GM19395 (cell line): Measurements from ENCODE around the gene OFD1.

Experiments used
- ATAC-seq: cut with Tn5 transposase; IDR thresholded peaks from one replicate; pipeline ENCODE4 v1.9.1; 2021; ENCODE audit warnings: mild to moderate bottlenecking, moderate library complexity; ENCODE audit not compliant: unreplicated experiment

OFD1 gene

GRCh38 chrX:13734278-13735172 is at the start of gene OFD1, which contains the start of gene TRAPPC2:
Gene OFD1, plus strand, starts transcription at chrX:13734748. Its CDS starts 324 bp downstream, at chrX:13735072.
Gene TRAPPC2, minus strand, starts transcription at chrX:13734620. Its CDS starts 14,657 bp downstream, at chrX:13719963.
- peak; percentile 95 for ATAC-seq

- no peak for ATAC-seq
Observed at GRCh38 chrX:13685126-13685763, 49.3 kb upstream of the OFD1 start.

GRCh38 chrX:13687203-13687602 is 47.3 kb upstream of the OFD1 start:
- no peak for ATAC-seq

GRCh38 chrX:13688384-13688957 is 46.1 kb upstream of the OFD1 start:
- peak; percentile 23 for ATAC-seq

GRCh38 chrX:13688958-13689740 is 45.4 kb upstream of the OFD1 start, which contains the start of gene RAB9A:
Gene RAB9A, plus strand, starts transcription at chrX:13689128. Its CDS starts 19,619 bp downstream, at chrX:13708747.
- peak; percentile 79 for ATAC-seq

- no peak for ATAC-seq
Observed at GRCh38 chrX:13689741-13690211, 44.8 kb upstream of the OFD1 start.

- ATAC-seq, result no peak
Observed at GRCh38 chrX:13690836-13691235, 43.7 kb upstream of the OFD1 start.

- no peak for ATAC-seq
Observed at GRCh38 chrX:13691841-13692371, 42.6 kb upstream of the OFD1 start.

- no peak for ATAC-seq
Observed at GRCh38 chrX:13692771-13693231, 41.7 kb upstream of the OFD1 start.

GRCh38 chrX:13693341-13693961 is 41.1 kb upstream of the OFD1 start:
- no peak for ATAC-seq

- ATAC-seq, result no peak
Observed at GRCh38 chrX:13694359-13694758, 40.2 kb upstream of the OFD1 start.

- ATAC-seq, result no peak
Observed at GRCh38 chrX:13694983-13695382, 39.6 kb upstream of the OFD1 start.

- no peak for ATAC-seq
Observed at GRCh38 chrX:13695601-13696115, 38.9 kb upstream of the OFD1 start.

GRCh38 chrX:13697455-13697854 is 37.1 kb upstream of the OFD1 start:
- ATAC-seq, result peak; percentile 57

GRCh38 chrX:13697976-13698375 is 36.6 kb upstream of the OFD1 start:
- ATAC-seq, result peak; percentile 14

GRCh38 chrX:13698432-13698831 is 36.1 kb upstream of the OFD1 start:
- no peak for ATAC-seq

- peak; percentile 66 for ATAC-seq
Observed at GRCh38 chrX:13699183-13699826, 35.2 kb upstream of the OFD1 start.

- ATAC-seq, result no peak
Observed at GRCh38 chrX:13700380-13700779, 34.2 kb upstream of the OFD1 start.
